GM23248 (cell line): Measurements from ENCODE around the gene GRK6. TPM values are rescaled to one million over a fixed set of nuclear protein-coding genes. Genes with fewer than 3 reads are reported as not detected.

ENCODE experiments used
- DNase-seq: peaks from one replicate; pipeline ENCODE4 v3.0.0-alpha.2; 2015
- H2AFZ ChIP-seq: fragments of 200-600 bp; sonication (generic); 2 replicates; pipeline ENCODE4 v1.6.1; 2016; ENCODE audit warnings: antibody characterized with exemption
- H3F3A ChIP-seq: fragments of 200-600 bp; sonication (generic); 2 replicates; pipeline ENCODE4 v1.6.1; 2016; ENCODE audit warnings: mild to moderate bottlenecking, antibody characterized with exemption, mixed run types; ENCODE audit not compliant: insufficient read depth
- H3K27ac ChIP-seq: fragments of 200-600 bp; sonication (generic); 2 replicates; pipeline ENCODE4 v1.5.1; 2016; ENCODE audit warnings: mild to moderate bottlenecking
- H3K27me3 ChIP-seq: fragments of 200-600 bp; sonication (generic); replicated peaks from 2 replicates; pipeline ENCODE4 v1.6.1; 2016; ENCODE audit warnings: mild to moderate bottlenecking; ENCODE audit not compliant: insufficient read depth
- H3K36me3 ChIP-seq: fragments of 200-600 bp; sonication (generic); 2 replicates; pipeline ENCODE4 v1.6.1; 2016; ENCODE audit warnings: low read depth, mild to moderate bottlenecking
- H3K4me1 ChIP-seq: fragments of 200-600 bp; sonication (generic); 2 replicates; pipeline ENCODE4 v1.6.1; 2016; ENCODE audit warnings: mild to moderate bottlenecking; ENCODE audit not compliant: insufficient read depth
- H3K4me2 ChIP-seq: fragments of 200-600 bp; sonication (generic); one replicate; pipeline ENCODE4 v1.6.1; 2016; ENCODE audit warnings: mild to moderate bottlenecking; ENCODE audit not compliant: unreplicated experiment
- H3K4me3 ChIP-seq: fragments of 200-600 bp; sonication (generic); 2 replicates; pipeline ENCODE4 v1.5.1; 2016; ENCODE audit warnings: mild to moderate bottlenecking
- H3K79me2 ChIP-seq: fragments of 200-600 bp; sonication (generic); 2 replicates; pipeline ENCODE4 v1.6.1; 2016; ENCODE audit warnings: mild to moderate bottlenecking; ENCODE audit not compliant: insufficient read depth
- H3K9ac ChIP-seq: fragments of 200-600 bp; sonication (generic); 2 replicates; pipeline ENCODE4 v1.6.1; 2016; ENCODE audit warnings: mild to moderate bottlenecking
- H3K9me2 ChIP-seq: fragments of 200-600 bp; sonication (generic); 2 replicates; pipeline ENCODE4 v1.6.1; 2016; ENCODE audit warnings: mixed run types, mild to moderate bottlenecking, moderate library complexity; ENCODE audit not compliant: insufficient read depth
- H3K9me3 ChIP-seq: fragments of 200-600 bp; sonication (generic); one replicate; pipeline ENCODE4 v1.6.1; 2017; ENCODE audit warnings: low read depth
- H4K20me1 ChIP-seq: fragments of 200-600 bp; sonication (generic); 2 replicates; pipeline ENCODE4 v1.6.0; 2016; ENCODE audit not compliant: insufficient read depth
- EZH2 ChIP-seq: fragments of 200-600 bp; sonication (generic); IDR thresholded peaks from 2 replicates; pipeline ENCODE4 v1.6.1; 2018; ENCODE audit warnings: antibody characterized with exemption, mild to moderate bottlenecking; ENCODE audit not compliant: insufficient read depth, poor library complexity, severe bottlenecking
- EZH2phosphoT487 ChIP-seq: fragments of 200-600 bp; sonication (generic); IDR thresholded peaks from 2 replicates; pipeline ENCODE4 v1.6.1; 2018; ENCODE audit warnings: antibody characterized with exemption, moderate library complexity, mild to moderate bottlenecking, low read depth; ENCODE audit not compliant: insufficient read depth
- WGBS, 2 experiments: methylation state at CpG; one replicate each; pipeline ENCODE4 v1.1.6; 2015 to 2017; ENCODE audit warnings: low lambda C conversion rate in 2 of 2, low coverage in 1 of 2; ENCODE audit errors: missing lambda C conversion rate in 2 of 2; 5-methylcytosine and 5-hydroxymethylcytosine counted together
- in situ Hi-C: fragments of 300-500 bp; cut with MboI; formaldehyde crosslinking; loops from 2 replicates; pipeline ENCODE4 v1.15.0; 2020
- polyA plus RNA-seq: library from polyadenylated mRNA; unstranded; fragments of >200 nt; fragmentation: Nextera tagmentation; extraction: Ambion mirVana; gene quantifications from 2 replicates; pipeline ENCODE4 v1.2.1, GENCODE V29; 2016
- total RNA-seq: library from RNA; depleted of rRNA; stranded (reverse); fragments of >200 nt; shearing (Covaris generic); gene quantifications from 2 replicates; pipeline ENCODE4 v1.2.3, GENCODE V29; 2014

GRK6 gene
- total and polyA plus RNA-seq, 2 experiments from 2014 or later, result 7.7 to 30.4 TPM

DNA sequence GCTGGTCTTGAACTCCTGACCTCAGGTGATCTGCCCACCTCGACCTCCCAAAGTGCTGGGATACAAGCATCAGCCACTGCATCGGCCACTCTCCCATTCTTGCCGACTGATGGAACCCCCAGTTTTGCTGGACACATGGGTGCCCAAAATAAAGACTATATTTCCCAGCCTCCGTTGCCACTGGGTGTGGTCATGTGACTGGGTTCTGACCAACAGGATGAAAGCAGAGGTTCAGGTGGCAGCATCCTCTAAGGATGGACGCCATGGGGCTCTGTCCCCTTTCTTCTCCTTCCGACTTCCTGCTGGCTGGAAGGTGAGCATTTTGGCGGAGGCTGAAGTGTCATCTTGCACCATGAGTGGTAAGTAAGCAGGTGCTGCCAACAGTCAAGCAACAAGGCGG lies 60.7 kb downstream of the GRK6 start:
- WGBS, 2 experiments, result 91 to 93% methylated on average over 8 of the region's 8 CpGs
- H3F3A ChIP-seq, result peaks cover 64% of the 10 kb centered on the region
- peaks cover 70% of the 10 kb centered on the region for H3K36me3 ChIP-seq
- 0 out of 2 replicates have a peak, but pooled peaks cover 4% of the 10 kb centered on the region for H4K20me1 ChIP-seq
- peak overlapping the region; percentile 6; the same call in 1 of the 2 replicates for H3K27ac ChIP-seq
- no peak overlapping the region for H3K9ac ChIP-seq
- no peak overlapping the region for H3K4me2 ChIP-seq
- H3K4me3 ChIP-seq, result no peak overlapping the region
- H3K9me2 ChIP-seq, result no peaks in the 10 kb centered on the region
- in situ Hi-C loops, result no loop called here
- no peaks in the 10 kb centered on the region for H3K4me1 ChIP-seq
- H3K27me3 ChIP-seq, result no peaks in the 10 kb centered on the region
- no peak for DNase-seq
- no peaks in the 10 kb centered on the region for H3K9me3 ChIP-seq
- H3K79me2 ChIP-seq, result peaks cover 58% of the 10 kb centered on the region
- H2AFZ ChIP-seq, result no peak overlapping the region
- TF ChIP-seq EZH2, result no peak
- no peak for TF ChIP-seq EZH2phosphoT487

DNA sequence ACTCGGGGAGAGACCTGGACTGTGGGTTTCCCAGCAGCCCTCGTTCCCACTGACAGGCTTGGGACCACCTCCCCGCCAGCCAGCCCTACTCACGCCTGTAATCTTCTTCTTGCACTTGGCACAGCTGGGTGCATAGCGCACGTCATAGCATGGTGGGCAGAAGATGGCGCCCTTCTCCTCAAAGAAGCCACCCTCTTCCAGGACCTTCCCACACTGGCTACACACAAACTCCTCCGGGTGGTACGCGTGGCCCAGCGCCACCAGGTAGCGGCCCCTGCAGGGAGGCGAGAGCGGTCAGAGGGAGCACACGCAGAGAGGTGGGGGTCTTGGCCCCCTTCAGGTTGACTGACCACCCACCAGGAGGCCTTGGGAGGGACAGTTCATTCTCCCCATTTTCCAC lies 61.5 kb downstream of the GRK6 start:
- Histone ChIP-seq H4K20me1 (0 out of 2 replicates have a peak, but pooled peaks cover 4% of the 10 kb centered on the region), H3K9me3 (no peaks in the 10 kb centered on the region), H3K79me2 (peaks cover 67% of the 10 kb centered on the region), H2AFZ (no peak overlapping the region), H3K4me1 (peaks cover 1% of the 10 kb centered on the region; the same call in 1 of the 2 replicates), H3K27ac (no peak overlapping the region), H3K4me3 (no peak overlapping the region), H3K4me2 (no peak overlapping the region), H3K9me2 (no peaks in the 10 kb centered on the region), H3K36me3 (peaks cover 69% of the 10 kb centered on the region), H3K27me3 (no peaks in the 10 kb centered on the region), H3K9ac (no peak overlapping the region), H3F3A (peaks cover 56% of the 10 kb centered on the region)
- in situ Hi-C loops, result no loop called here
- 94 to 96% methylated on average over 15 of the region's 15 CpGs for WGBS, 2 experiments
- TF ChIP-seq EZH2 (no peak), EZH2phosphoT487 (no peak)
- DNase-seq, result no peak

DNA sequence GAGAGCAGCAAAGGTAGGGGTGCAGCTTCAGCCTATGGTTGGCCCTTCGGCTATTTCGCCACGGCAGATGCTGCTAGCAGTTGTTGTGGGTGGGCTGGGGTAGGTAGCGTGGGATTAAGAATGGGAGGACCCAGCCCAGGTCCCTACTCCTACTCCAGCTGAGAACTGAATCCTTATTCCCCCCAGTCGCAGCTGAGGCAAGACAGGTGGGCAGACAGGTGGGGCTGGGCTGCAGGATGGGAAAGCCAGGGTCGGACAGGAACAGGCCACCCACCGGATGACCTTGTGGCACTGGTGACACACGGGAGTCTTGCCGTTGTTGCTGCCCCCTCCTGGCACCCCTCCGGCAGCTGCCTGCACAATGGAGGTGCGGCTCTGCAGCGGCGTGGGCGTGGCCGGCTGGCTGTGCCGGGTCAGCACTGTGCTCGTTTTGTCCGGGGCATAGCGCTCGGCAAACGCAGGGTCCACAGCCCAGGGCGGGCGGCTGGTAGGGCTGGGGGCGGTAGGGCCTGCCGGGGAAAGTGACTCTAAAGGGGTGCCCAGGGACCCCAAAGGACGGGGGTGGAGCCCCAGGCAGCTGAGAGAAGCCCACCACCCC lies 62.7 kb downstream of the GRK6 start:
- no peaks in the 10 kb centered on the region for H3K27me3 ChIP-seq
- 0 out of 2 replicates have a peak, but pooled peaks cover 4% of the 10 kb centered on the region for H4K20me1 ChIP-seq
- no peak overlapping the region for H3K4me2 ChIP-seq
- WGBS, 2 experiments, result 82 to 99% methylated on average over 14 to 19 of the region's 26 CpGs
- TF ChIP-seq EZH2phosphoT487, result no peak
- TF ChIP-seq EZH2, result no peak
- no peaks in the 10 kb centered on the region for H3K9me2 ChIP-seq
- no peak for DNase-seq
- no peak overlapping the region for H3K4me3 ChIP-seq
- H2AFZ ChIP-seq, result no peak overlapping the region
- H3K79me2 ChIP-seq, result peaks cover 79% of the 10 kb centered on the region
- H3K4me1 ChIP-seq, result peaks cover 14% of the 10 kb centered on the region
- peaks cover 67% of the 10 kb centered on the region for H3K36me3 ChIP-seq
- H3F3A ChIP-seq, result peaks cover 48% of the 10 kb centered on the region
- no peak overlapping the region for H3K9ac ChIP-seq
- no peak overlapping the region for H3K27ac ChIP-seq
- H3K9me3 ChIP-seq, result no peaks in the 10 kb centered on the region
- in situ Hi-C loops, result no loop called here

DNA sequence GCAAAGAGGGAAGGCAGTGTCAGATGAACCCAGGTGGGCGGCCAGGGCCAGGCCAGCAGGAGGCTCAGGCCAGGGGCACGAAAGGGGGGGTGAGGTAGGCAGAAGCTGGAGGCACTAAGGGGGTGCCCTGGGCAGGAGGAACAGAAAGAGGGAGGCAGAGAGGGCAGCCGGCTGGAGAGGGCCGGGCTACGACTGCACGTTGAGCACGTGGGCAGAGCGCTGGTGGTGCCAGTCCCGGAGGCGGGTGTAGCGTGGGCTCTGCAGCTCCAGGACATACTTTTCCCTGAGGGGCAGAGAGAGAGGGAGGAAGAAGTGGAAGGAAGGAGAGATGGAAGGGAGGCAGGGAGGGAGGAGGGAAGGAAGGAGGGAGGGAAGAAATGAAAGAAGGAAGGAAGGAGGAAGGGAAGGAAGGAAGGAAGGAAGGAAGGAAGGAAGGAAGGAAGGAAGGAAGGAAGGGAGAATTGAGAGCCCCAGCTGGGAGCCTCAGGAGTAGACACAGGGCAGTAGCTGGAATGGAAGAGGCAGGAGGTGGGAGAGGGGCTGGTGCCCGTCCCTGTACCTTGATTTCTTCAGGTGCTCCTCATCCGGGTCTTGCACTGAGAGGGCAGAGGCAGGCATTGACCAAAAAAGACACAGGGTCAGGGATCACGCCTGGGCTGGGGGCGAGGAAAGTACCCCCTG lies 64.0 kb downstream of the GRK6 start:
- Histone ChIP-seq H3K4me3 (no peak overlapping the region), H3K9me3 (no peaks in the 10 kb centered on the region), H3F3A (peaks cover 38% of the 10 kb centered on the region), H3K27ac (no peak overlapping the region), H3K79me2 (peaks cover 81% of the 10 kb centered on the region), H3K36me3 (peaks cover 54% of the 10 kb centered on the region), H2AFZ (no peak overlapping the region), H4K20me1 (0 out of 2 replicates have a peak, but pooled peaks cover 4% of the 10 kb centered on the region), H3K4me1 (peaks cover 23% of the 10 kb centered on the region), H3K4me2 (no peak overlapping the region), H3K9ac (no peak overlapping the region), H3K9me2 (no peaks in the 10 kb centered on the region), H3K27me3 (no peaks in the 10 kb centered on the region)
- TF ChIP-seq EZH2phosphoT487 (no peak), EZH2 (no peak)
- in situ Hi-C loops, result no loop called here
- 94% methylated on average over 15 of the region's 15 CpGs for WGBS, 2 experiments
- DNase-seq, result no peak
